ENCODE measurements around the gene COMMD1.

COMMD1 gene

DNA sequence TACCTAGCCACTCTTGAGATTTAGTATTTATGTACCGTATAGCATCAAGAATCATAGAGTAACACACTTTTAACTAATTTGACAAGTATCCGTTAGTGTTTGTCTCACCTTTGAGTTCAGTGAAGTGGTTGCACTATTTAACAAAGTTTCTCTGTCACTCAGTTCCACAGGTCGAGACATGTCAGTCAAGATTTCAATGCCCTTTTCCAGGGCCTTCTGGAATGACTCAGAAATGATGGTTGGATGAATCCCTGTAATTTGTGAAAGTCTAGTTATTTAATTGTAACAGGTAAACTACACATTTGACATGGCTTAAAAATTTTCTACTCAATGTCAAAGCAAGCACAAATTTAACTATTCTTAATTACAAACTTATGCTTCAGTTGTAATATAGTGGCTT is 26.7 kb upstream of the COMMD1 start:
- TF ChIP-seq TAF1 (IDR thresholded peaks at IDR 0.05; ENCODE audit: borderline replicate concordance, insufficient read depth, low read length) (no peak), POLR2AphosphoS5 (IDR thresholded peaks at IDR 0.05; ENCODE audit: low read depth, low read length) (no peak), FOXP2 (optimal IDR thresholded peaks at IDR 0.05; ENCODE audit: borderline replicate concordance, extremely low read depth, extremely low read length, insufficient read depth) (no peak), SIN3A (IDR thresholded peaks at IDR 0.05; ENCODE audit: borderline replicate concordance, insufficient read depth, low read length) (no peak)
- TF ChIP-seq, protein P1, sequence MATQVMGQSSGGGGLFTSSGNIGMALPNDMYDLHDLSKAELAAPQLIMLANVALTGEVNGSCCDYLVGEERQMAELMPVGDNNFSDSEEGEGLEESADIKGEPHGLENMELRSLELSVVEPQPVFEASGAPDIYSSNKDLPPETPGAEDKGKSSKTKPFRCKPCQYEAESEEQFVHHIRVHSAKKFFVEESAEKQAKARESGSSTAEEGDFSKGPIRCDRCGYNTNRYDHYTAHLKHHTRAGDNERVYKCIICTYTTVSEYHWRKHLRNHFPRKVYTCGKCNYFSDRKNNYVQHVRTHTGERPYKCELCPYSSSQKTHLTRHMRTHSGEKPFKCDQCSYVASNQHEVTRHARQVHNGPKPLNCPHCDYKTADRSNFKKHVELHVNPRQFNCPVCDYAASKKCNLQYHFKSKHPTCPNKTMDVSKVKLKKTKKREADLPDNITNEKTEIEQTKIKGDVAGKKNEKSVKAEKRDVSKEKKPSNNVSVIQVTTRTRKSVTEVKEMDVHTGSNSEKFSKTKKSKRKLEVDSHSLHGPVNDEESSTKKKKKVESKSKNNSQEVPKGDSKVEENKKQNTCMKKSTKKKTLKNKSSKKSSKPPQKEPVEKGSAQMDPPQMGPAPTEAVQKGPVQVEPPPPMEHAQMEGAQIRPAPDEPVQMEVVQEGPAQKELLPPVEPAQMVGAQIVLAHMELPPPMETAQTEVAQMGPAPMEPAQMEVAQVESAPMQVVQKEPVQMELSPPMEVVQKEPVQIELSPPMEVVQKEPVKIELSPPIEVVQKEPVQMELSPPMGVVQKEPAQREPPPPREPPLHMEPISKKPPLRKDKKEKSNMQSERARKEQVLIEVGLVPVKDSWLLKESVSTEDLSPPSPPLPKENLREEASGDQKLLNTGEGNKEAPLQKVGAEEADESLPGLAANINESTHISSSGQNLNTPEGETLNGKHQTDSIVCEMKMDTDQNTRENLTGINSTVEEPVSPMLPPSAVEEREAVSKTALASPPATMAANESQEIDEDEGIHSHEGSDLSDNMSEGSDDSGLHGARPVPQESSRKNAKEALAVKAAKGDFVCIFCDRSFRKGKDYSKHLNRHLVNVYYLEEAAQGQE (IDR thresholded peaks at IDR 0.05; ENCODE audit: insufficient read depth in 1 of 2, low read depth in 2 of 2, low read length in 2 of 2): no peak

DNA sequence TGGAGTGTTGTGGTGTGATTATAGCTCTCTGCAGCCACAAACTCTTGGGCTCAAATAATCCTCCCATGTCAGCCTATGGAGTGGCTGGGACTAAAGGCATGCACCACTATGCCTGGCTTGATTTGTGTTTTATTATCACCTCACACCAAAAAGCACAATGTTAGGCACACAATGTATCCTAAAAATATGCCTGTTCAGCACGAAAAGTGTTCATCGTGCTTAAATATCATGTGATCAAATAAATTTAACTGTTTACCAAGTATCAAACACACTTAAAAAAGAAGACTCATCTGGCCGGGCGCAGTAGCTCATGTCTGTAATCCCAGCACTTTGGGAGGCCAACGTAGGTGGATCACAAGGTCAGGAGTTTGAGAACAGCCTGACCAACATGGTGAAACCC is 22.6 kb upstream of the COMMD1 start:
- TF ChIP-seq POLR2AphosphoS5 (IDR thresholded peaks at IDR 0.05; ENCODE audit: low read depth, low read length) (no peak), FOXP2 (optimal IDR thresholded peaks at IDR 0.05; ENCODE audit: borderline replicate concordance, extremely low read depth, extremely low read length, insufficient read depth) (no peak)

DNA sequence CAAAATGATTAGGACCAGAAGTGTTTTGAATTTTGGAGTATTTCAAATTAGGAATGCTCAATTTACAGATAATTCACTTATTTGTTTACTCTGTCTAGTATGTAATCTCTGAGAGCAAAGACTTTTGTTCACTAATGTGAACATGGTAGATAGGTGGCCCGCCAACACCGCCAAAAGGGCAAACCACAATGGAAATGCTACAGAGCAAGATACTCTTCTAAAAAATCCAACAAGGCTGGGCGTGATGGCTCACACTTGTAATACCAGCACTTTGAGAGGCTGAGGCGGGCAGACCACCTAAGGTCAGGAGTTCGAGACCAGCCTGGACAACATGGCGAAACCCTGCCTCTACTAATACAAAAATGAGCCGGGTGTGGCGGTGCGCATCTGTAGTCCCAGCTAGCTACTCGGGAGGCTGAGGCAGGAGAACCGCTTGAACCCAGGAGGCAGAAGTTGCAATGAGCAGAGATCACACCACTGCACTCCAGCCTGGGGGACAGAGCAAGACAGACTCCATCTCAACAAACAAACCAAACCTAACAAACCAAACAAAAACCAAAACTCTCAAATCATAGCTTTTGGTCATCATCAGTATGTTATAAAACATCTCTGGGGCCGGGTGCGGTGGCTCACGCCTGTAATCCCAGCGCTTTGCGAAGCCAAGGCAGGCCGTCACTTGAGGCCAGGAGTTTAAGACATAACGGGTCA is 19.4 kb upstream of the COMMD1 start:
- TF ChIP-seq POLR2AphosphoS5 (IDR thresholded peaks at IDR 0.05; ENCODE audit: low read depth, low read length) (no peak), TAF1 (IDR thresholded peaks at IDR 0.05; ENCODE audit: borderline replicate concordance, insufficient read depth, low read length) (no peak), SIN3A (IDR thresholded peaks at IDR 0.05; ENCODE audit: borderline replicate concordance, insufficient read depth, low read length) (no peak), FOXP2 (optimal IDR thresholded peaks at IDR 0.05; ENCODE audit: borderline replicate concordance, extremely low read depth, extremely low read length, insufficient read depth) (no peak)
- TF ChIP-seq, protein P1 (IDR thresholded peaks at IDR 0.05; ENCODE audit: insufficient read depth in 1 of 2, low read depth in 2 of 2, low read length in 2 of 2): no peak

DNA sequence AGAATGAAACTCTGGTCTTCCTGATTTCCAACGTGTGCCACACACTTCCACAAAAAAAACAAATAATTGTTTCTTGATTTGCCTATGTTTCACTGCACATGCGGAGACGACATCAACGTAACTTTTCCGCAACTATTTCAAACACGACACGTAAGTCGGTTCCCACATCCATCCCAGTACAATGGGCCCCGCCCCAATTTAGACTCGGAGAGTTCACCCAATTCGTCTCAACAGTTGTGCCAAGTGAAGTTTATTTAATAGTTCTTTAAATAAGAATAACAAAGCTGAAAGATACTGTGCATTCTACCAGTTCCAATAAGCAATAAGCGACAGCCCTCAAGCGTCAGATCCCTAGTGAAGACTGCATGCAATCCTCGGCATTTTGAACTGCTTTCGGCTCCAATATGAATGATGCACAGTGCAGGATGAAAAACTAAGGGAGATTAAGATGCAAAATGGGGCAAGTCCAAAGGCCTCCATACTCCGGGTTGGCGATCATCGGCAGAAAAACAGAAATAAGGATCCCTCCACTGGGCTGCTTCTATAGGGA is 17.7 kb upstream of the COMMD1 start:
- TF ChIP-seq SIN3A (IDR thresholded peaks at IDR 0.05; ENCODE audit: borderline replicate concordance, insufficient read depth, low read length): no peak
- no peak for TF ChIP-seq TAF1 (IDR thresholded peaks at IDR 0.05; ENCODE audit: borderline replicate concordance, insufficient read depth, low read length)
- no peak for TF ChIP-seq FOXP2 (optimal IDR thresholded peaks at IDR 0.05; ENCODE audit: borderline replicate concordance, extremely low read depth, extremely low read length, insufficient read depth)
- TF ChIP-seq, protein P1 (IDR thresholded peaks at IDR 0.05; ENCODE audit: insufficient read depth in 1 of 2, low read depth in 2 of 2, low read length in 2 of 2): no peak
- TF ChIP-seq POLR2AphosphoS5 (IDR thresholded peaks at IDR 0.05; ENCODE audit: low read depth, low read length): no peak

DNA sequence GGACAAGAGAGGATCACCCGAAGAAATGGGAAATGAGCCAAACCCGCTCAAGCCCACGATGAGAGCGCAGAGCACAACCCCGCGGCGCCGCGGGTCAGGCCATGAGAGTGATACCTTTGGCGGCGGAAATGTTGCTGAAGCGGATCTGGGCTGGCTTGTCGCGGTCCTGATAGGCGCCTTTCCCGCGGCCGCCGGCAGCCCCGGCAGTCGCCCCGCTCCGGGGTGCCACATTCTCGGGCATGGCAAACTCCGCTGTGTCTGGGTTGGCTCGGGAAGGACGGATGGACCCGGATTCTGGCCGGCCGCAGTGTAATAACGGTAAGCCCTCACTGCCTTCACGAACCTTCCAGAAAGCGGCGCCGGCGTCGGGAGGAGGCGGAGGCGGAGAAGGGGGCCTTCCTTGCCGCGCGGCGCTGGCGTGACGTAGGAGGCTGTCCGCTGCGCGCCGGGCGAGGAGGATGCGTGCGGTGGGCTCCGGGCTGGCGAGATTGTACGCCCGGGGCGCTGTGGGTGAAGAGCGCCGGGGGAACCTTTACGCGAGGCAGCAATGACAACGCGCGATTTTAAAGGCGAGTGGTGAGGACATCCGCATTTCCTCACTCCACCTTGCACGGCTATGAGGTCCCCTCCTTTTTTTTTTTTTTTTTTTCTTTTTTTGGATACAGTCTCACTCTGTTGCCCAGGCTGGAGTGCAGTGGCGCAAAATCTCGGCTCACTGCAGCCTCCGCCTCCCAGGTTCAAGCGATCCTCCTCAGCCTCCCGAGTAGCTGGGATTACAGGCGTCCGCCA is 17.0 kb upstream of the COMMD1 start, which contains the start of gene CCT4:
TSS of gene CCT4 (minus strand) at position 390 of the 789 bp plus-strand sequence. CDS start at position 241, 149 bp downstream.
- TF ChIP-seq POLR2AphosphoS5 (IDR thresholded peaks at IDR 0.05; ENCODE audit: low read depth, low read length) (peak; percentile 98), SIN3A (IDR thresholded peaks at IDR 0.05; ENCODE audit: borderline replicate concordance, insufficient read depth, low read length) (peak; percentile 58; the same call in 1 of the 2 replicates), TAF1 (IDR thresholded peaks at IDR 0.05; ENCODE audit: borderline replicate concordance, insufficient read depth, low read length) (peak; percentile 96), FOXP2 (optimal IDR thresholded peaks at IDR 0.05; ENCODE audit: borderline replicate concordance, extremely low read depth, extremely low read length, insufficient read depth) (peak; percentile 58)
- TF ChIP-seq, protein P1 (IDR thresholded peaks at IDR 0.05; ENCODE audit: insufficient read depth in 1 of 2, low read depth in 2 of 2, low read length in 2 of 2): peak; percentile 33 to 69; a peak in 2 of 4 replicates
